HPDE6-E6E7 (cell line): ENCODE results near the gene AUP1.

ENCODE experiments used
- DNase-seq: peaks from one replicate; pipeline ENCODE4 v3.0.0; 2011; ENCODE audit warnings: missing footprints; ENCODE audit errors: extremely low spot score

AUP1 gene

GRCh38 chr2:74556831-74557370 lies 27.4 kb upstream of the AUP1 start:
- DNase-seq, result no peak

DNA sequence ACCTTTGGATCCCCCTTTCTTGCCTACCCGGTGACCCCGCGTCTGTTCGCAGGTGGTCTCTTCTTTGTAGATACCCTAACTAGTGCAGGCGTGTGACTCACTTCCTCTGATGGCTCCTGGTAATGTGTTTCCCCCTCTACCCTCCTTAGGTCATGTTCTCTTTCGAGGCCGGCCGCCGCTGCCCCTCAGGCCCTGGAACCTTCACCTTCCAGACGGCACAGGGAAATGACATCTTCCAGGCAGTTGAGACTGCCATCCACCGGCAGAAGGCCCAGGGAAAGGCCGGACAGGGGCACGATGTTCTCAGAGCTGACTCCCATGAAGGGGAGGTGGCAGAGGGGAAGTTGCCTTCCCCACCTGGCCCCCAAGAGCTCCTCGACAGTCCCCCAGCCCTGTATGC lies 26.7 kb upstream of the AUP1 start:
- DNase-seq, result no peak

DNA sequence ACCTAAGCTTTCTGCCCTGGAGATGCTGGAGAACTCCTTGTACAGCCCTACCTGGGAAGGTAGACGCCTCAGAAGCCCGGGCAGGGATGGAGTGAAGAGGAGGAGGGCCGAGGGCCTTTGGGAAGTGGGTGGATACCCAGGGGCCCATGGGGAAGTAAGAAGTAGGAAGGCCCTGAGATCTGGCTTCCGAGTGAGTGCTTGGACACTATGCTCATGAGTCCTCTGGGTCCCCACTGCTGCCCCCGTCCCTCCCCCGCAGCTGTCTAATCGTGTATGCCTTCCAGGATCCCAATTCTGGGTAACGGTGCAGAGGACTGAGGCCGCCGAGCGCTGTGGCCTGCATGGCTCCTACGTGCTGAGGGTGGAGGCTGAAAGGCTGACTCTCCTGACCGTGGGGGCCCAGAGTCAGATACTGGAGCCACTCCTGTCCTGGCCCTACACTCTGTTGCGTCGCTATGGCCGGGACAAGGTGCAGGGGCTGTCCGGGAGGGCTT lies 26.2 kb upstream of the AUP1 start:
- no peak for DNase-seq

DNA sequence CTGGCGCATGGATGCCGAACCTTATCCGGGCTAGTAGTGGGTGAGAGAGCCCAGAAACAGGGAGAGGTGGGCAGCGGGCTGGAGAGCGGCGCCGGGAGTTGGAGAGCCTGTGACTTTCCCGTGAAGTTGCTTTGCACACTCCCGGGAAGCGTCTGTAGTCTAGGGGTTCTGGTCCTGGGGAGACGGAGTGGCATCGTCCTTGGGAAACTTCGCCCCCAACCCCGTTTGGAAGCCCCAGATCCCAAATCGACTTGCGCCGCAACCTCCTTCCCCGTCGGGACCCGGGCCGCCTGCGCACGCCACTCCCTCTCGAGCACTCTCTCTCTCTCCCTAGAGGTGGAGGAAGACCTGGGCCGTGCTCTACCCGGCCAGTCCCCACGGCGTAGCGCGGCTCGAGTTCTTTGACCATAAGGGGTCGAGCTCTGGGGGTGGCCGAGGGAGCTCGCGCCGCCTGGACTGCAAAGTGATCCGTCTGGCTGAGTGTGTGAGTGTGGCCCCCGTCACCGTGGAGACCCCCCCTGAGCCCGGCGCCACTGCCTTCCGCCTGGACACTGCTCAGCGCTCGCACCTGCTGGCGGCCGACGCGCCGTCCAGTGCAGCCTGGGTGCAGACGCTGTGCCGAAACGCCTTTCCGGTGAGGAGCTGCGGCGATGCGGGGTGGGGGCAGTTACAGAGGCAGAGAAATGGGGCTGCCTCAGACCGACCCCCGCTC lies 25.5 kb upstream of the AUP1 start:
- DNase-seq, result no peak

DNA sequence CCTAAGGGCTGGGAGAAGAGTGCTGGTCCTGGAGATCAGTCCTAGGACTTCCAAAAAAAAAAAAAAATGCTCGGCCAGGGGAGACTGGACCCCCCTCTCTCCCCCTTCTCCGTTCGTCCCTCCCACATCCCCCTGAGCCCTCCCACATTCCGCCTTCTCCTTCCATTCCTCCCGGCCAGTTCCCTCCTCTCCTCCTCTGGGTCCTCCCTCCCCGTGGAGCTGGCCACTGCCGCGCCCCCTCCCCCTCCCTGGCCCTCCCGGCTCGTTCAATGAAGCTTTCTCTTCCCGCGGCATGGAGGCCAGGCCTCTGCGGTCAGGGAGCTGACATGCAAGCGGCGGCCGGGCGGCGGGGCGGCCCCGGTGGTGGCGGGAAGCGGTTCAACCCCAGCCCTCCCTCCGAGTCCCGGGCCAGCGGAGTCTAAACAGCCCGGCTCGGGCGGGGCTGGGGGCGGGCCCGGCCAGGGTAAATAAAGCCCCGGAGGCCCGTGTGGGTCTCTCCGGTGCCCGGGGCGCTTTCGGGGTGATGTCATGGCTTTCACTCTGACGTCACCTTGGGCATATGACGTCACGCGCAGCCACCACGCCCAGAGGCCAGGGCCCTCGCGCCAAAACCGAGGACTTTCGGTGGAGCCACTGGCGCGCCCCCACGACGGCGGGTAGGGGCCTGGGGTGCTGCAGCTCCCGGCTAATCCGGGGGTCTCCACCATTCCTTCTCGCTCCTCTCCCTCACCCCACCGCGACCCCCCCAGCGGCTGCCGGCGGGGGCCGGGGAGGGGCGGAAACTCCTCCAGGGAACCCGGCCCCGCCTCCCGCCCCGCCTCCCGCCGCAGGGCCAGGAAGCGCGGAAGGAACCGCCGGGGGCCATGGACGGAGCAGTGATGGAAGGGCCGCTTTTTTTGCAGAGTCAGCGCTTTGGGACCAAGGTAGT lies 24.6 kb upstream of the AUP1 start, which contains the start of the genes DOK1 and LOXL3:
DOK1 (plus strand) TSS at position 829 of the 928 bp plus-strand sequence; CDS start at position 864, 35 bp downstream.
LOXL3 (minus strand) TSS at position 51 of the 928 bp plus-strand sequence. CDS start 1,308 bp downstream, outside the sequence.
- DNase-seq, result no peak

GRCh38 chr2:74552914-74553811 lies 23.7 kb upstream of the AUP1 start:
- DNase-seq, result no peak

DNA sequence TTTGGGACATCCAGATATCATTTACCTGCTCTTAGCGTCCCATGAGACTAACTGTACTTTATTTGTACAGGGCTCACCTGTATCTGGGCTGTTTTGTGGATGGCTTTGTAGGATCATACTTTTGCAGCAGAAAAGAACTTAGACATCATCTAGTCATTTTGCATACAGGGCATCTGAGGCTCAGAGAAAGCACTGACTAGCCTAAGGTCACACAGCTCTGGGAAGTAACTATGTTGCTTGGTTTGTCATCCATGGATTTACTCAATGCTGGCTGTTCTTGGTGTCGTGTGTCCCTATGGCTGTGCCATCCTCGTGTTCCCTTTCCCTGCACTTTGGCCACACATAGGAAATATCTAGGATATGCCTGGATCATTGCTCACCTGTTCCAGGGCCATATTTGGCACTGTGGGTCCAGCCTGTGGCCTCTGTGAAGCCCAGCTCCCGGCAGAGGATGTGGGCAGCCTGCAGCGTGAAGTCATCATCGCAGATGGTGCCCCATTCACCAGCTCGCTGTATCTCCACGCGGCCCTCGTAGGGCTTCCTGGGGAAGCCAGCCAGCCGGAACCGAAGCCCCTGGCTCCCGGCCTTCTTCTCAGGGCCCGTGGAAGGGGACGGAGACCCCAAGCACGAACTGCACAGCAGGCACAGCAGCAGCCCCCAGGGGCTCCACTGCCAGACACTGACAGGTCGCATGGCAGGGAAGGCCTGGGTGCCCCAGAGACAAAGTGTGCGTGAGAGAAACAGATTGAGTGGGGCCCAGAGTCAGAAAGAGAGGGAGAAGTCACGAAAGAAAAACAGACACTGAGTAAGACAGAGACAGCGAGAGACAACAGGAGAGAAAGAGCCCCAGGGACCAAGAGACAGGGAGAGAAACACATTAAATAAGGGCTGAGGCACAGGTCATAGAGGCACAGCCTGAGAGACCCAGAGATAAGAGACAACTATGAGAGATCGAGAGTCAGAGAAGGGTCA lies 22.7 kb upstream of the AUP1 start:
- no peak for DNase-seq

- DNase-seq, result no peak
Measured at GRCh38 chr2:74551530-74551929, 22.0 kb upstream of the AUP1 start.

GRCh38 chr2:74550231-74550630 lies 20.7 kb upstream of the AUP1 start:
- no peak for DNase-seq

DNA sequence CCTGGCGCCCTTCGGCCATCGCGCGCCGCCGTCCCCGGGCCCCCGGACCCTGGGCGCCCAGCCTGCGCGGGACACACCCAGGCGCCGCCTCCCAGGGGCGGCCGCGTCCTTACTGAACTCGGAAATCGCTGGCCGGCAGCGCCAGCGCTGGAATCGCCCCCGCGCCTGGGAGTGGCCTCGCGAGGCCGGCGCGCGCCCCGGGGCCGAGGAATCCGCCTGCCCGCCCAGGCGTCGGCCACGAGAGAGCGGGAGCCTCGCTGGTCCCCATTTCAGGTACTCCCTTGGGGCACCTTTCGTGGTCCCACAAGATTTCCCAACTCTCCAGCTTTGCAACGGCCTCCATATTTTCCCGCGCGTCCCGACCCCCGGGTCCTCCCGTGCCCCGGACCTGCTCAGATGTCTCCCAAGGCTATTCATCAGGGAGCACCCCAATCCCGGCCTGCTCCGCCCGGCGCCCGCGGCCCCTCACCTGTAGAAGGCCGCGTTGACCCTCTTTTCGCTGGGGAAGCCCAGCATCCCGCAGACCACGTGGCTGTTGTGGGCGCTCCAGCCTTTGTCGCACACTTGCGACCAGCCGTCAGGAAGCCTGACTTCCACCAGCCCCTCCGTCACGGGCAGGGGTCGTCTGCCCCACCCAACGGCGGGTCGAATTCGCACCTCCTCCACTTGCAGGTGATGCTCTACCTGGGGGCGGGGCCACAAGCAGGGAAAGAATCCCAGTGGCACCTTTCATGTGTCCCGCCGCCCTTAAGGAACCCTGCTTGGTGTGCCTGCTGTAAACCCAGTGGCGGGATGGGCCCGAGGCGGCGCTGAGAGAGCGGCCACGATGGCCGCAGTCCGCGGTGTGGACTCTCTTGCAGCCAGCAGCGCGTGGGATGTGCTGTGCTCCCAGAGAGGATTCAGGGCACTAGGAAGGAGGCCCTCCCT lies 19.7 kb upstream of the AUP1 start:
- DNase-seq, result peak; percentile 55

GRCh38 chr2:74548285-74548899 lies 18.9 kb upstream of the AUP1 start:
- no peak for DNase-seq

GRCh38 chr2:74546004-74546403 lies 16.5 kb upstream of the AUP1 start:
- no peak for DNase-seq

DNA sequence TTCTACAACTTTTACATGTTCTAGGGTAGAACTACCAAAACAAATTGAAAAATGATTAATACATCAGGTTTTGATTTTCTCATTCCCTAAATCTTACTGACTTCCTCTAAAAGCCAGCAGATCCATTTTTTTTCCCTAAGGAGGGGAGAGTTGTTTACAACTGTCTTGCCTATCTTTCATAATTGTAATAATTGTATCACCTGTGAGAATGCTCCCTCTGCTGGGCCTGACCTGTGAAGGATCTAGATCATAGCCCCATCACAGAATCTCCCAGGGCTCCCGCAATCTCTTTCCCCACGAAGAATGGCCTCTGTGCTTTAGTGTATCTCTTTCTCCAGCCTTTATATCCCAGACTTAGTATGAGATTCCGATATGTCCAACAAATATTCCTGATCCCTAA lies 15.1 kb upstream of the AUP1 start:
- DNase-seq, result no peak

DNA sequence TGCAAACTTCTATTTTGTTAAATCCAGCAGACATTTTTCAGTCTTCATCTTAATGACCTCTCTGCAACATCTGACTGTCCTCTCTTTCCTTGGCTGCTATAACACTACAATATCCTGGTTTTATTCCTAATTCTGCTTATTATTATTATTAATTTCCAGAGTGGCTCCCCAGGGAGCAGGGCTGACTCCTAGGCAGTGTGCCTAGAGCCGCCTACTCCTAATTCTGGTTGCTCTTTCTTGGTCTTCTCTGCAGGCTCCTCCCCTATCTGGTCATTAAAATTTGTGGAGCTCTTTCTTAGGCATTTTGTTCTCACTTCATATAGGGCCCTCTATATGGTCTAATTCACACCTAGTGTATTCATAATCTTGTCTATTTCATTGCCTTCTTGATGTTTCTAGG lies 13.5 kb upstream of the AUP1 start:
- DNase-seq, result no peak

DNA sequence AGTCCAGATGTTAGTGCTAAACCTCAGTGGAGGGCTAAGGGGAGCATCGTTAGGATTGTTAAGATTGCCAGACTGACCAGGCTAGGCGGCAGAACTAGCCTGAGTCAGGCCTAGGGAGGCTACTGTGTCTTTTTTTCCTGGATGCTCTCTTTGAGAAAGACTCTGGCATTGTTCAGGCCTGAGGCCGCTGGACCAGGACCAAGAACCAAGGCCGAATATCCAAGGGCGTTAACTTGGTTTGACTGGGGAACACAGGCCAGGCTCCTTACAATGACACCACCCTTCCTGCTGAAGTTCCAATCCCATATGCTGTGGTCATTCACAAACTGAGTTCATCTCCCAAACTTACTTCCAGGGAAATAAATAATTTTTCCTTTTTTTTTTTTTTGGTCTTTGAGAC lies 10.8 kb upstream of the AUP1 start:
- no peak for DNase-seq

- DNase-seq, result no peak
Measured at GRCh38 chr2:74538881-74539339, 9.4 kb upstream of the AUP1 start.

GRCh38 chr2:74537140-74537539 lies 7.6 kb upstream of the AUP1 start:
- DNase-seq, result no peak

DNA sequence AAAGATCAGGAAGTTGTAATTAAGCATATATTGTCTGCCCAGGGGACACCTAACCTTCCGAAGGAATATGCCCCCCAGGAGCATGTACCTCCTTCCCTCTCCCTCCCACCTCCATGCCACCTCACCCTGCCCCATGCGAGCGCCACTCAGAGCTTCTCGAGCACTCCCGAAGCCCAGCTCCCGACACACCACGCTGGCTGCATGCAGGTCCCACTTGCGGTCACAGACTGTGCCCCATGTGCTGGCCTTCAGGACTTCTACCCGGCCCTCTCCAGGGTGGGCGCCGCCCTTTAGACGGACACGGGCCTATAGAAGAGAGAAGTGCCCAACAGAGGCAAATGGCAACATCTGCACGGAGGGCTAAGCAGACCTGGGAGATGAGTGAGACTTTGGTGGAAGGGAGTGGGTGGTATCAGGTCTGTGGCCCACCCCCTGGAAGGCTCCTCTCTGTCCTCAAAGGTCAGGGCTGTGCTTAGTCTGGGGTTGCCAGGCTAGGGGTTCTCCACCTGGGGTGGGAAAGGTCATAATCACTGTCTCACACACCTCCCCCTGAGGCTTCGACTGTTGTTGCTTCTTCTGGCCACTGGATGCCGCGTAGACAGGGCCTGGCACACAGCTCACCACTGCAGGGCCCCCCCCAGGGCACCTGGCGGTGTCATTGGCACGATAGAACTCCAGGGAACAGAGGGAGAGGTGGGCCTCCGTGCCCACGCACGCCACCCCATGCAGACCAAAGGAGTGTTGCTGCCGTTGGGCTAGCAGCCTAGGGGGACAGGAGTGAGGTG lies 6.9 kb upstream of the AUP1 start:
- no peak for DNase-seq
